ENCODE measurements around the gene CACNG6.

Gene CACNG6

GRCh38 chr19:53957448-53958167, 33.8 kb upstream of the CACNG6 start:
- no peaks in the 10 kb centered on the region for H3K36me3 ChIP-seq (ENCODE audit: insufficient read depth, low read length)
- no peak overlapping the region for H3K4me2 ChIP-seq (ENCODE audit: low read length)
- H3F3A ChIP-seq (ENCODE audit: insufficient read depth, low read length) = no peaks in the 10 kb centered on the region
- no peaks in the 10 kb centered on the region for H4K20me1 ChIP-seq (ENCODE audit: insufficient read depth, low read length)
- H3K9me2 ChIP-seq (ENCODE audit: low read depth, low read length) = no peaks in the 10 kb centered on the region
- no peaks in the 10 kb centered on the region for H3K27me3 ChIP-seq (ENCODE audit: insufficient read depth, low read length)
- TF ChIP-seq CTCF (IDR thresholded peaks at IDR 0.05; ENCODE audit: low read length) (no peak), EZH2 (IDR thresholded peaks at IDR 0.05; ENCODE audit: borderline replicate concordance, low read length) (no peak)
- H3K4me3 ChIP-seq (ENCODE audit: low read depth, low read length, poor library complexity, severe bottlenecking) = no peak overlapping the region
- H3K4me1 ChIP-seq (ENCODE audit: insufficient read depth, low read length, severe bottlenecking) = no peaks in the 10 kb centered on the region
- no peak overlapping the region for H3K9ac ChIP-seq (ENCODE audit: low read length)
- no peak overlapping the region for H2AFZ ChIP-seq (ENCODE audit: low read length)
- H3K9me3 ChIP-seq (ENCODE audit: low read length) = no peaks in the 10 kb centered on the region
- H3K27ac ChIP-seq (ENCODE audit: low read depth, low read length, poor library complexity, severe bottlenecking) = no peak overlapping the region
- H3K79me2 ChIP-seq (ENCODE audit: insufficient read depth, low read length) = no peaks in the 10 kb centered on the region

- Histone ChIP-seq H4K20me1 (ENCODE audit: insufficient read depth, low read length) (no peaks in the 10 kb centered on the region), H3K27me3 (ENCODE audit: insufficient read depth, low read length) (no peaks in the 10 kb centered on the region), H3K79me2 (ENCODE audit: insufficient read depth, low read length) (no peaks in the 10 kb centered on the region), H3K4me2 (ENCODE audit: low read length) (no peak overlapping the region), H3K27ac (ENCODE audit: low read depth, low read length, poor library complexity, severe bottlenecking) (no peak overlapping the region), H3F3A (ENCODE audit: insufficient read depth, low read length) (no peaks in the 10 kb centered on the region), H3K9ac (ENCODE audit: low read length) (no peak overlapping the region), H3K4me1 (ENCODE audit: insufficient read depth, low read length, severe bottlenecking) (no peaks in the 10 kb centered on the region), H2AFZ (ENCODE audit: low read length) (no peak overlapping the region), H3K36me3 (ENCODE audit: insufficient read depth, low read length) (no peaks in the 10 kb centered on the region), H3K9me2 (ENCODE audit: low read depth, low read length) (no peaks in the 10 kb centered on the region), H3K4me3 (ENCODE audit: low read depth, low read length, poor library complexity, severe bottlenecking) (no peak overlapping the region), H3K9me3 (ENCODE audit: low read length) (no peaks in the 10 kb centered on the region)
- no peak for TF ChIP-seq EZH2 (IDR thresholded peaks at IDR 0.05; ENCODE audit: borderline replicate concordance, low read length)
- TF ChIP-seq CTCF (IDR thresholded peaks at IDR 0.05; ENCODE audit: low read length) = no peak
Measured at GRCh38 chr19:53958168-53958571, 33.3 kb upstream of the CACNG6 start.

GRCh38 chr19:53958823-53959757, 32.3 kb upstream of the CACNG6 start:
- no peak overlapping the region for H3K27ac ChIP-seq (ENCODE audit: low read depth, low read length, poor library complexity, severe bottlenecking)
- H3K4me1 ChIP-seq (ENCODE audit: insufficient read depth, low read length, severe bottlenecking) = no peaks in the 10 kb centered on the region
- H3K9me3 ChIP-seq (ENCODE audit: low read length) = no peaks in the 10 kb centered on the region
- H4K20me1 ChIP-seq (ENCODE audit: insufficient read depth, low read length) = no peaks in the 10 kb centered on the region
- no peaks in the 10 kb centered on the region for H3K79me2 ChIP-seq (ENCODE audit: insufficient read depth, low read length)
- H3K4me3 ChIP-seq (ENCODE audit: low read depth, low read length, poor library complexity, severe bottlenecking) = no peak overlapping the region
- TF ChIP-seq CTCF (IDR thresholded peaks at IDR 0.05; ENCODE audit: low read length) (no peak), EZH2 (IDR thresholded peaks at IDR 0.05; ENCODE audit: borderline replicate concordance, low read length) (no peak)
- H3F3A ChIP-seq (ENCODE audit: insufficient read depth, low read length) = no peaks in the 10 kb centered on the region
- no peak overlapping the region for H3K4me2 ChIP-seq (ENCODE audit: low read length)
- no peak overlapping the region for H2AFZ ChIP-seq (ENCODE audit: low read length)
- H3K9me2 ChIP-seq (ENCODE audit: low read depth, low read length) = no peaks in the 10 kb centered on the region
- no peak overlapping the region for H3K9ac ChIP-seq (ENCODE audit: low read length)
- H3K27me3 ChIP-seq (ENCODE audit: insufficient read depth, low read length) = no peaks in the 10 kb centered on the region
- H3K36me3 ChIP-seq (ENCODE audit: insufficient read depth, low read length) = no peaks in the 10 kb centered on the region

Data from OCI-LY1 (cell line).